Pancreas (tissue), 10 donors: Measurements from ENCODE around the gene ITPR3. TPM values are rescaled to one million over a fixed set of nuclear protein-coding genes. Genes with fewer than 3 reads are reported as not detected.

Experiments used
- ATAC-seq, 4 donors: fragments of 200-7000 bp; cut with Tn5 transposase; one replicate each; pipeline versions ENCODE4 v1.8.0 to v1.9.1; 2020; ENCODE audit warnings: mild to moderate bottlenecking in 4 of 4, moderate library complexity in 4 of 4
- DNase-seq, 6 donors: peaks; one replicate each; pipeline ENCODE4 v3.0.0-alpha.2; 2020
- FAIRE-seq: peaks from 2 replicates; lab custom pipeline; 2012; peaks lifted over from hg19 to GRCh38; lab: Jason Lieb, UNC
- H3K27ac ChIP-seq, 4 donors: fragments of 200-600 bp; sonication (generic); 1 replicate in 3 of 4; 2 replicates in 1 of 4; pipeline versions ENCODE4 v1.5.0 to v1.8.0; 2020
- H3K27me3 ChIP-seq, 4 donors: fragments of 200-600 bp; one replicate each; pipeline ENCODE4 v1.8.0; 2021
- H3K36me3 ChIP-seq, 3 donors: fragments of 200-600 bp; sonication (generic) in 1 of 3; one replicate each; pipeline versions ENCODE4 v1.5.0 to v1.8.0; 2020 to 2021
- H3K4me1 ChIP-seq, 3 donors: fragments of 200-600 bp; one replicate each; pipeline ENCODE4 v1.8.0; 2021
- H3K4me3 ChIP-seq, 4 donors: fragments of 200-600 bp; sonication (generic) in 2 of 4; one replicate each; pipeline versions ENCODE4 v1.5.0 to v1.8.0; 2020 to 2021
- H3K9me3 ChIP-seq, 4 donors: fragments of 200-600 bp; one replicate each; pipeline ENCODE4 v1.8.0; 2021
- WGBS, 2 donors: extraction: QIAGEN DNeasy Blood & Tissue Kit; methylation state at CpG; one replicate each; pipeline ENCODE4 v1.1.7; 2013; 5-methylcytosine and 5-hydroxymethylcytosine counted together
- intact Hi-C, 3 donors: fragments of 100-400 bp; cut with DNase I; formaldehyde crosslinking; loops; one replicate each; pipeline versions ENCODE4 v1.11.1 to v1.14.2; 2022
- polyA plus RNA-seq, 2 donors: library from polyadenylated mRNA; stranded (reverse); fragments of 200-250 nt; gene quantifications; one replicate each; pipeline ENCODE4 v1.2.3, GENCODE V29; 2013
- total RNA-seq, 6 donors: library from RNA; stranded (reverse); fragmentation: NEBNext Ultra II Directional in 4 of 6; extraction: Animal tissue kit (Norgen Biotek cat#: 25700) in 4 of 6; gene quantifications; one replicate each; pipeline versions ENCODE4 v1.2.1 to v1.2.4, GENCODE V29; 2021 to 2023
- TF ChIP-seq, protein P1 (sequence below), 4 donors: fragments of 200-600 bp; sonication (generic) in 3 of 4; IDR thresholded peaks; one replicate each; pipeline versions ENCODE4 v1.5.0 to v1.8.0; 2021; ENCODE audit warnings: antibody characterized with exemption in 4 of 4
- donor health status: healthy with polysubstance abuse.
- donor health status: DM: no; HTN: no; CAD: no; lungs with moderate emphysema.
- donor health status: DM: no; HTN: no; CAD: no.
- donor health status: control.
- donor health status: control.
- donor health status: Bipolar disorder and iron deficiency.
- donor health status: DM: yes; HTN: yes; CAD: no.
- donor health status: DM: no; HTN: no; CAD: no.
- donor health status: DM: no; HTN: no; CAD: no.
- donor health status: DM: yes; HTN: yes; CAD: no.

The ITPR3 gene
- total and polyA plus RNA-seq, 8 donors = 9.1 to 20.3 (median 12.9) TPM

- Histone ChIP-seq H3K4me1 (peaks cover 0 to 18% (median 17%) of the 10 kb centered on the region in 3 donors), H3K9me3 (no peaks in the 10 kb centered on the region), H3K27ac (no peak overlapping the region), H3K36me3 (no peaks in the 10 kb centered on the region), H3K27me3 (no peaks in the 10 kb centered on the region), H3K4me3 (no peak overlapping the region)
- FAIRE-seq (no peak), DNase-seq (peak in 1 of 6 donors; percentile 21), ATAC-seq (no peak)
- intact Hi-C loops = no loop called here
- TF ChIP-seq, protein P1, sequence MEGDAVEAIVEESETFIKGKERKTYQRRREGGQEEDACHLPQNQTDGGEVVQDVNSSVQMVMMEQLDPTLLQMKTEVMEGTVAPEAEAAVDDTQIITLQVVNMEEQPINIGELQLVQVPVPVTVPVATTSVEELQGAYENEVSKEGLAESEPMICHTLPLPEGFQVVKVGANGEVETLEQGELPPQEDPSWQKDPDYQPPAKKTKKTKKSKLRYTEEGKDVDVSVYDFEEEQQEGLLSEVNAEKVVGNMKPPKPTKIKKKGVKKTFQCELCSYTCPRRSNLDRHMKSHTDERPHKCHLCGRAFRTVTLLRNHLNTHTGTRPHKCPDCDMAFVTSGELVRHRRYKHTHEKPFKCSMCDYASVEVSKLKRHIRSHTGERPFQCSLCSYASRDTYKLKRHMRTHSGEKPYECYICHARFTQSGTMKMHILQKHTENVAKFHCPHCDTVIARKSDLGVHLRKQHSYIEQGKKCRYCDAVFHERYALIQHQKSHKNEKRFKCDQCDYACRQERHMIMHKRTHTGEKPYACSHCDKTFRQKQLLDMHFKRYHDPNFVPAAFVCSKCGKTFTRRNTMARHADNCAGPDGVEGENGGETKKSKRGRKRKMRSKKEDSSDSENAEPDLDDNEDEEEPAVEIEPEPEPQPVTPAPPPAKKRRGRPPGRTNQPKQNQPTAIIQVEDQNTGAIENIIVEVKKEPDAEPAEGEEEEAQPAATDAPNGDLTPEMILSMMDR (IDR thresholded peaks at IDR 0.05) = no peak
- 77 to 83% methylated on average over 9 of the region's 9 CpGs for WGBS, 2 donors
These were observed 121.0 kb downstream of the ITPR3 start for GRCh38 chr6:33742092-33742491.

GRCh38 chr6:33742837-33743236 lies 121.7 kb downstream of the ITPR3 start:
- DNase-seq (no peak), ATAC-seq (no peak), FAIRE-seq (no peak)
- H3K4me1 ChIP-seq = peaks cover 0 to 18% (median 17%) of the 10 kb centered on the region in 3 donors
- TF ChIP-seq, protein P1 (IDR thresholded peaks at IDR 0.05) = no peak
- no peak overlapping the region for H3K27ac ChIP-seq
- intact Hi-C loops = no loop called here
- WGBS, 2 donors = 83 to 90% methylated on average over 7 of the region's 7 CpGs
- no peak overlapping the region for H3K4me3 ChIP-seq
- H3K9me3 ChIP-seq = no peaks in the 10 kb centered on the region
- no peaks in the 10 kb centered on the region for H3K27me3 ChIP-seq
- no peaks in the 10 kb centered on the region for H3K36me3 ChIP-seq

- ATAC-seq (peak; percentile 72 to 86 (median 84)), FAIRE-seq (no peak), DNase-seq (peak in 5 of 6 donors; percentile 61 to 82 (median 72))
- Histone ChIP-seq H3K9me3 (no peaks in the 10 kb centered on the region), H3K4me3 (no peak overlapping the region), H3K36me3 (no peaks in the 10 kb centered on the region), H3K27ac (peak overlapping the region in 1 of 4 donors; percentile 60), H3K27me3 (no peaks in the 10 kb centered on the region), H3K4me1 (peaks cover 0 to 18% (median 17%) of the 10 kb centered on the region in 3 donors)
- TF ChIP-seq, protein P1 (IDR thresholded peaks at IDR 0.05) = peak; percentile 75 to 82 (median 80)
- intact Hi-C loops = no loop called here
- WGBS, 2 donors = 25 to 27% methylated on average over 11 of the region's 11 CpGs
These were observed 123.1 kb downstream of the ITPR3 start for GRCh38 chr6:33744001-33744848.

DNA sequence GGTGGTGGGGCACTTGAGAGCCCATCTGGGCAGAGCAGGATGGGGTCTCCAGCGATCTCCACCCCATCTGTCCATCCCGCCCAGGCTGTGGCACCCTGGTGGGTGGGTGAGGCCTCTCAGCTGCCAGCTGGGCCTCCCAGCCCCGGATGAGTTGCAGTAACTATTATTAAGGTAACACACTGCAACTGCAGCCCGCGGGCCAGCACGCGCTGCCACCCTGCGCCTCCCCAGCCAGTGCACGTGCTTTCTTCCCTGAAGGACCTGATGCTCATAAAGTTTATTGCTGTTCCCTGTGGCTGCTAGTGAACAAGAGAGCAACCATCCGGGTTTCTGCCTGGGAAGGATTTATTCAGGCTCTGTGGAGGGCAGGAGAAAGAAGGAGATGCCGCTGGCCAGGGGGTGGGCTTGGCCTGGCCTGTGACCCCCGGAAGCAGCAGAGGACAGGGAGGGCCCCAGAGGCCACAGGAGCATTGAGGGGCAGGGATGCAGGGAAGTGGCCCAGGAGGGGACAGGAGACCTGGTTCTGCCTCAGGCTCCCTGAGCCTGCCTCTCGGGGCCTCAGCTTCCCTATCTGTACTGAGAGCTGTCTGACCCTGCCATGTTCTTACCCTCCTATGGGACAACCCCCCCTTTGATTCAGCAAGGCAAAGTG lies 123.9 kb downstream of the ITPR3 start:
- no peaks in the 10 kb centered on the region for H3K9me3 ChIP-seq
- no peaks in the 10 kb centered on the region for H3K27me3 ChIP-seq
- intact Hi-C loops = no loop called here
- peaks cover 0 to 14% (median 13%) of the 10 kb centered on the region in 3 donors for H3K4me1 ChIP-seq
- peak overlapping the region in 1 of 4 donors; percentile 45 for H3K27ac ChIP-seq
- no peaks in the 10 kb centered on the region for H3K36me3 ChIP-seq
- ATAC-seq = no peak
- 76 to 79% methylated on average over 13 of the region's 13 CpGs for whole genome bisulfite sequencing, 2 donors
- no peak overlapping the region for H3K4me3 ChIP-seq
- TF ChIP-seq, protein P1 (IDR thresholded peaks at IDR 0.05) = no peak
- peak in 1 of 6 donors; percentile 54 for DNase-seq
- no peak for FAIRE-seq
